Hypothalamus (tissue), 51 donors: ENCODE measurements around the gene SPRN.
"Not testable (repeated sequence)": the region's sequence is repeated elsewhere in the genome, so short reads cannot be mapped to it uniquely, and the experiment has no call there.

Experiments used
- DNase-seq, 51 donors: peaks; one replicate each; lab custom pipeline; 2025; lab: John Stamatoyannopoulos, UW

Gene SPRN

GRCh38 chr10:133424601-133425000 lies at the start of gene SPRN:
SPRN (minus strand) TSS chr10:133424625; CDS start chr10:133423681, 944 bp downstream.
- DNase-seq = not testable (repeated sequence)

GRCh38 chr10:133474027-133474426 lies 49.6 kb upstream of the SPRN start:
- DNase-seq = no peak

GRCh38 chr10:133473270-133473669 lies 48.8 kb upstream of the SPRN start:
- DNase-seq = no peak

- no peak for DNase-seq
Measured at GRCh38 chr10:133471300-133472109, 47.1 kb upstream of the SPRN start.

- not testable (repeated sequence) for DNase-seq
Measured at GRCh38 chr10:133469205-133469604, 44.8 kb upstream of the SPRN start.

- DNase-seq = no peak
Measured at GRCh38 chr10:133467286-133467911, 43.0 kb upstream of the SPRN start.

GRCh38 chr10:133466683-133467275 lies 42.4 kb upstream of the SPRN start:
- DNase-seq = no peak

GRCh38 chr10:133465950-133466474 lies 41.6 kb upstream of the SPRN start:
- DNase-seq = no peak

- no peak for DNase-seq
Measured at GRCh38 chr10:133465191-133465949, 40.9 kb upstream of the SPRN start.

- no peak for DNase-seq
Measured at GRCh38 chr10:133464582-133465031, 40.2 kb upstream of the SPRN start.

- DNase-seq = no peak
Measured at GRCh38 chr10:133462512-133463305, 38.3 kb upstream of the SPRN start.

- DNase-seq = no peak
Measured at GRCh38 chr10:133461841-133462240, 37.4 kb upstream of the SPRN start.

GRCh38 chr10:133461027-133461426 lies 36.6 kb upstream of the SPRN start:
- no peak for DNase-seq

GRCh38 chr10:133460208-133460769 lies 35.9 kb upstream of the SPRN start:
- DNase-seq = no peak

GRCh38 chr10:133459454-133460207 lies 35.2 kb upstream of the SPRN start:
- DNase-seq = no peak

GRCh38 chr10:133458710-133459453 lies 34.5 kb upstream of the SPRN start:
- no peak for DNase-seq

- no peak for DNase-seq
Measured at GRCh38 chr10:133458021-133458709, 33.7 kb upstream of the SPRN start.
